ENCODE results near the gene CLDND2.
A peak's percentile ranks its signal among the peaks of the same experiment; 100 is the strongest.

CLDND2 gene

GRCh38 chr19:51339687-51340656 lies 28.8 kb downstream of the CLDND2 start:
- peak overlapping the region; percentile 51 to 95 for H3K4me3 ChIP-seq (ENCODE audit: low read length in 2 of 2)
- peaks cover 2% of the 10 kb centered on the region for H3K79me1 ChIP-seq (ENCODE audit: low read depth, low read length)
- peak overlapping the region; percentile 84 for H3K27ac ChIP-seq (replicated peaks; ENCODE audit: low read length)
- H3K9ac ChIP-seq (ENCODE audit: low read depth, low read length, poor library complexity), result peak overlapping the region; percentile 95
- peak overlapping the region; percentile 71 for H2BK5ac ChIP-seq (ENCODE audit: low read length)
- H4K8ac ChIP-seq (ENCODE audit: low read depth, low read length), result peak overlapping the region; percentile 77
- peaks cover 0 to 19% (median 7%) of the 10 kb centered on the region in 3 experiments for H3K27me3 ChIP-seq (ENCODE audit: control insufficient read depth in 3 of 3, insufficient read depth in 3 of 3, low read depth in 1 of 3, low read length in 3 of 3)
- H2AK5ac ChIP-seq (ENCODE audit: low read depth, low read length), result peak overlapping the region; percentile 96
- peak overlapping the region; percentile 95 for H2AFZ ChIP-seq (ENCODE audit: low read length)
- peak overlapping the region; percentile 97 for H3K14ac ChIP-seq (ENCODE audit: low read length)
- peak overlapping the region; percentile 28 for H3K4ac ChIP-seq (ENCODE audit: low read length)
- H3K4me2 ChIP-seq (ENCODE audit: insufficient read depth, low read length, poor library complexity, severe bottlenecking), result peak overlapping the region; percentile 88
- H3K4me1 ChIP-seq (ENCODE audit: control insufficient read depth in 2 of 2, insufficient read depth in 1 of 2, low read depth in 1 of 2, low read length in 2 of 2), result peaks cover 2 to 5% of the 10 kb centered on the region in 2 donors
- no peak overlapping the region for H2BK12ac ChIP-seq (ENCODE audit: low read length)
- no peak overlapping the region for H4K91ac ChIP-seq (ENCODE audit: low read depth, low read length, poor library complexity)
- peak overlapping the region; percentile 96 for H3K23ac ChIP-seq (ENCODE audit: low read depth, low read length, poor library complexity)
- H3K9me3 ChIP-seq (replicated peaks in 1 of 2; ENCODE audit: control insufficient read depth in 2 of 2, insufficient read depth in 1 of 2, low read depth in 1 of 2, low read length in 2 of 2), result no peaks in the 10 kb centered on the region
- H2BK15ac ChIP-seq (ENCODE audit: low read length), result peak overlapping the region; percentile 98
- no CpG with 5 or more reads among the region's 107 CpGs for WGBS, 2 donors (ENCODE audit: extremely low coverage in 2 of 2, insufficient read length in 2 of 2, insufficient replicate concordance in 1 of 2)
- H2BK120ac ChIP-seq (ENCODE audit: low read depth, low read length), result peak overlapping the region; percentile 66
- peak; percentile 96 for DNase-seq (ENCODE audit: low spot score)
- H3K36me3 ChIP-seq (replicated peaks in 1 of 2; ENCODE audit: control insufficient read depth in 2 of 2, insufficient read depth in 2 of 2, low read length in 2 of 2), result no peaks in the 10 kb centered on the region
- peak overlapping the region; percentile 98 for H3K18ac ChIP-seq (ENCODE audit: low read length)

- no peak overlapping the region for H2BK15ac ChIP-seq (ENCODE audit: low read length)
- H3K9me3 ChIP-seq (replicated peaks in 1 of 2; ENCODE audit: control insufficient read depth in 2 of 2, insufficient read depth in 1 of 2, low read depth in 1 of 2, low read length in 2 of 2), result no peaks in the 10 kb centered on the region
- no peak overlapping the region for H3K18ac ChIP-seq (ENCODE audit: low read length)
- H3K4me2 ChIP-seq (ENCODE audit: insufficient read depth, low read length, poor library complexity, severe bottlenecking), result peak overlapping the region; percentile 72
- H3K27ac ChIP-seq (replicated peaks; ENCODE audit: low read length), result peak overlapping the region; percentile 51
- no peak overlapping the region for H2AK5ac ChIP-seq (ENCODE audit: low read depth, low read length)
- no peak overlapping the region for H3K23ac ChIP-seq (ENCODE audit: low read depth, low read length, poor library complexity)
- WGBS, 2 donors (ENCODE audit: extremely low coverage in 2 of 2, insufficient read length in 2 of 2, insufficient replicate concordance in 1 of 2), result no CpG with 5 or more reads among the region's 10 CpGs
- no peak overlapping the region for H2BK120ac ChIP-seq (ENCODE audit: low read depth, low read length)
- H3K4me3 ChIP-seq (ENCODE audit: low read length in 2 of 2), result peak overlapping the region; percentile 51 to 95
- H4K91ac ChIP-seq (ENCODE audit: low read depth, low read length, poor library complexity), result no peak overlapping the region
- H3K4me1 ChIP-seq (ENCODE audit: control insufficient read depth in 2 of 2, insufficient read depth in 1 of 2, low read depth in 1 of 2, low read length in 2 of 2), result peaks cover 2 to 5% of the 10 kb centered on the region in 2 donors
- H3K14ac ChIP-seq (ENCODE audit: low read length), result no peak overlapping the region
- peak overlapping the region; percentile 95 for H2AFZ ChIP-seq (ENCODE audit: low read length)
- H3K27me3 ChIP-seq (ENCODE audit: control insufficient read depth in 3 of 3, insufficient read depth in 3 of 3, low read depth in 1 of 3, low read length in 3 of 3), result peaks cover 0 to 19% (median 7%) of the 10 kb centered on the region in 3 experiments
- H2BK12ac ChIP-seq (ENCODE audit: low read length), result no peak overlapping the region
- DNase-seq (ENCODE audit: low spot score), result no peak
- H3K36me3 ChIP-seq (replicated peaks in 1 of 2; ENCODE audit: control insufficient read depth in 2 of 2, insufficient read depth in 2 of 2, low read length in 2 of 2), result no peaks in the 10 kb centered on the region
- H2BK5ac ChIP-seq (ENCODE audit: low read length), result peak overlapping the region; percentile 88
- no peak overlapping the region for H3K4ac ChIP-seq (ENCODE audit: low read length)
- H3K9ac ChIP-seq (ENCODE audit: low read depth, low read length, poor library complexity), result no peak overlapping the region
- no peak overlapping the region for H4K8ac ChIP-seq (ENCODE audit: low read depth, low read length)
- H3K79me1 ChIP-seq (ENCODE audit: low read depth, low read length), result peaks cover 2% of the 10 kb centered on the region
Measured at GRCh38 chr19:51339313-51339686, 29.5 kb downstream of the CLDND2 start.

GRCh38 chr19:51338563-51339312 lies 30.1 kb downstream of the CLDND2 start:
- peaks cover 0 to 4% of the 10 kb centered on the region in 2 donors for H3K9me3 ChIP-seq (replicated peaks in 1 of 2; ENCODE audit: control insufficient read depth in 2 of 2, insufficient read depth in 1 of 2, low read depth in 1 of 2, low read length in 2 of 2)
- H4K91ac ChIP-seq (ENCODE audit: low read depth, low read length, poor library complexity), result no peak overlapping the region
- peak overlapping the region; percentile 88 for H2BK5ac ChIP-seq (ENCODE audit: low read length)
- no peak overlapping the region for H2BK120ac ChIP-seq (ENCODE audit: low read depth, low read length)
- peak overlapping the region; percentile 91 for H3K18ac ChIP-seq (ENCODE audit: low read length)
- peak overlapping the region; percentile 95 for H2AFZ ChIP-seq (ENCODE audit: low read length)
- peaks cover 0 to 19% (median 7%) of the 10 kb centered on the region in 3 experiments for H3K27me3 ChIP-seq (ENCODE audit: control insufficient read depth in 3 of 3, insufficient read depth in 3 of 3, low read depth in 1 of 3, low read length in 3 of 3)
- H3K27ac ChIP-seq (replicated peaks; ENCODE audit: low read length), result peak overlapping the region; percentile 51
- H3K79me1 ChIP-seq (ENCODE audit: low read depth, low read length), result peaks cover 2% of the 10 kb centered on the region
- peak; percentile 78 for DNase-seq (ENCODE audit: low spot score)
- H3K36me3 ChIP-seq (replicated peaks in 1 of 2; ENCODE audit: control insufficient read depth in 2 of 2, insufficient read depth in 2 of 2, low read length in 2 of 2), result no peaks in the 10 kb centered on the region
- no peak overlapping the region for H3K4ac ChIP-seq (ENCODE audit: low read length)
- no peak overlapping the region for H2AK5ac ChIP-seq (ENCODE audit: low read depth, low read length)
- H3K14ac ChIP-seq (ENCODE audit: low read length), result no peak overlapping the region
- no peak overlapping the region for H2BK12ac ChIP-seq (ENCODE audit: low read length)
- H3K9ac ChIP-seq (ENCODE audit: low read depth, low read length, poor library complexity), result peak overlapping the region; percentile 63
- peak overlapping the region; percentile 72 for H3K4me2 ChIP-seq (ENCODE audit: insufficient read depth, low read length, poor library complexity, severe bottlenecking)
- no peak overlapping the region for H3K23ac ChIP-seq (ENCODE audit: low read depth, low read length, poor library complexity)
- peaks cover 2 to 5% of the 10 kb centered on the region in 2 donors for H3K4me1 ChIP-seq (ENCODE audit: control insufficient read depth in 2 of 2, insufficient read depth in 1 of 2, low read depth in 1 of 2, low read length in 2 of 2)
- H3K4me3 ChIP-seq (ENCODE audit: low read length in 2 of 2), result peak overlapping the region; percentile 51 to 95
- no peak overlapping the region for H4K8ac ChIP-seq (ENCODE audit: low read depth, low read length)
- no peak overlapping the region for H2BK15ac ChIP-seq (ENCODE audit: low read length)
- no CpG with 5 or more reads among the region's 43 CpGs for WGBS, 2 donors (ENCODE audit: extremely low coverage in 2 of 2, insufficient read length in 2 of 2, insufficient replicate concordance in 1 of 2)

All from neuronal stem cell (in vitro differentiated cells).